GM08714 (cell line): Measurements from ENCODE around the gene OR6S1.
"Not testable (repeated sequence)": the region's sequence is repeated elsewhere in the genome, so short reads cannot be mapped to it uniquely, and the experiment has no call there.

ENCODE experiments used
- H3K4me3 ChIP-seq: fragments of 200-500 bp; sonication (Bioruptor generic); 2 replicates; pipeline ENCODE4 v1.5.1; 2014; ENCODE audit warnings: mild to moderate bottlenecking, low read length, inconsistent platforms
- ZNF274 ChIP-seq: IDR thresholded peaks from 2 replicates; pipeline ENCODE4 v1.6.1; 2012; ENCODE audit warnings: mild to moderate bottlenecking, low read depth, low read length

Gene OR6S1

GRCh38 chr14:20602583-20602982 is 38.9 kb downstream of the OR6S1 start:
- TF ChIP-seq ZNF274 = no peak

GRCh38 chr14:20601522-20601921 is 40.0 kb downstream of the OR6S1 start:
- no peak for TF ChIP-seq ZNF274
- H3K4me3 ChIP-seq = no peak overlapping the region

More at GRCh38 chr14:20602583-20602982, 38.9 kb downstream of the OR6S1 start:
- H3K4me3 ChIP-seq = no peak overlapping the region

GRCh38 chr14:20597108-20597507 is 44.4 kb downstream of the OR6S1 start:
- TF ChIP-seq ZNF274 = no peak
- no peak overlapping the region for H3K4me3 ChIP-seq

- H3K4me3 ChIP-seq = not testable (repeated sequence)
These were observed 45.8 kb downstream of the OR6S1 start for GRCh38 chr14:20595726-20596125.

- H3K4me3 ChIP-seq = no peak overlapping the region
- TF ChIP-seq ZNF274 = no peak
These were observed 48.9 kb downstream of the OR6S1 start for GRCh38 chr14:20592574-20592973.

- TF ChIP-seq ZNF274 = no peak
- H3K4me3 ChIP-seq = no peak within 1 kb of the TSS
These were observed 50.3 kb downstream of the OR6S1 start, which contains the start of gene RNASE12 for GRCh38 chr14:20591235-20591634. RNASE12 (minus strand) TSS chr14:20591376; CDS start chr14:20590723, 653 bp downstream.
